GM12874 (cell line): ENCODE results near the gene OLFM2.

Experiments
- CTCF ChIP-seq: IDR thresholded peaks from 2 replicates; pipeline ENCODE4 v1.5.1; 2011; ENCODE audit warnings: low read depth, mild to moderate bottlenecking, control low read depth, low read length, moderate library complexity; ENCODE audit not compliant: insufficient read depth

The OLFM2 gene

GRCh38 chr19:9941231-9941630, 4.9 kb upstream of the OLFM2 start:
- TF ChIP-seq CTCF, result no peak

- no peak for TF ChIP-seq CTCF
These were observed 4.5 kb upstream of the OLFM2 start for GRCh38 chr19:9940778-9941177.

GRCh38 chr19:9939301-9939913, 3.1 kb upstream of the OLFM2 start:
- TF ChIP-seq CTCF, result no peak

- TF ChIP-seq CTCF, result no peak
These were observed 691 bp upstream of the OLFM2 start for GRCh38 chr19:9937001-9937411.

GRCh38 chr19:9935506-9936325, 599 bp downstream of the OLFM2 start:
- no peak for TF ChIP-seq CTCF

GRCh38 chr19:9934132-9934950, 2.0 kb downstream of the OLFM2 start:
- TF ChIP-seq CTCF, result peak; percentile 97

- no peak for TF ChIP-seq CTCF
These were observed 3.5 kb downstream of the OLFM2 start for GRCh38 chr19:9932835-9933234.
